Endothelial cell of umbilical vein (primary cell): ENCODE measurements around the gene MIEF1. TPM values are rescaled to one million over a fixed set of nuclear protein-coding genes. Genes with fewer than 3 reads are reported as not detected.

Experiments
- BruUV-seq: library from RNA; stranded (reverse); fragments of 400-500 nt; replicated peaks from 2 replicates; lab custom pipeline; 2021; lab: Mats Ljungman, UMichigan
- CTCF ChIA-PET: fragments of 300-600, 350-600 bp; sonication (Branson Sonifier 250); formaldehyde crosslinking; loops from one replicate; lab custom pipeline; 2021; ENCODE audit warnings: antibody characterized with exemption, inconsistent platforms; lab: Charles Lee
- POLR2A ChIA-PET: fragments of 300-600, 350-600 bp; sonication (Branson Sonifier 250); formaldehyde crosslinking; loops from one replicate; lab custom pipeline; 2021; ENCODE audit warnings: antibody characterized with exemption, inconsistent platforms; lab: Charles Lee
- DNase-seq: peaks from one replicate; pipeline ENCODE4 v3.0.0-alpha.2; 2011; ENCODE audit warnings: low read depth, low spot score
- FAIRE-seq: peaks from 2 replicates; lab custom pipeline; 2011; peaks lifted over from hg19 to GRCh38; lab: Jason Lieb, UNC
- H2AFZ ChIP-seq: 2 replicates; pipeline ENCODE4 v1.6.0; 2012; ENCODE audit warnings: low read depth, low read length, control low read depth, inconsistent platforms
- H3K27ac ChIP-seq: 2 replicates; pipeline ENCODE4 v1.5.1; 2011; ENCODE audit warnings: low read depth, mild to moderate bottlenecking, control low read depth, low read length, moderate library complexity; ENCODE audit not compliant: insufficient read depth
- H3K27me3 ChIP-seq, 2 experiments: 2 replicates each; pipeline versions ENCODE4 v1.6.0 to v1.6.1; 2011; ENCODE audit warnings: low read length in 2 of 2, mixed read lengths in 1 of 2; ENCODE audit not compliant: control insufficient read depth in 2 of 2, insufficient read depth in 2 of 2
- H3K36me3 ChIP-seq, 2 experiments: 2 replicates in 1 of 2; 3 replicates in 1 of 2; pipeline ENCODE4 v1.5.1; 2011; ENCODE audit warnings: low read length in 2 of 2, mild to moderate bottlenecking in 1 of 2, moderate library complexity in 1 of 2; ENCODE audit not compliant: control insufficient read depth in 2 of 2, insufficient read depth in 2 of 2; ENCODE audit errors: extremely low read depth in 1 of 2
- H3K4me1 ChIP-seq: 3 replicates; pipeline ENCODE4 v1.5.1; 2011; ENCODE audit warnings: mild to moderate bottlenecking, low read length; ENCODE audit not compliant: control insufficient read depth, insufficient read depth; ENCODE audit errors: extremely low read depth
- H3K4me2 ChIP-seq: 2 replicates; pipeline ENCODE4 v1.6.1; 2011; ENCODE audit warnings: low read length, control low read depth, mixed read lengths; ENCODE audit not compliant: insufficient read depth
- H3K4me3 ChIP-seq, 3 experiments: fragments of 200-600 bp in 1 of 3; sonication (generic), shearing (Covaris generic) in 1 of 3; replicated peaks in 1 of 3; 2 replicates each; pipeline ENCODE4 v1.5.1; 2011 to 2016; ENCODE audit warnings: control low read depth in 3 of 3, low read length in 3 of 3, mild to moderate bottlenecking in 2 of 3, inconsistent platforms in 1 of 3, low read depth in 1 of 3, moderate library complexity in 1 of 3; ENCODE audit not compliant: insufficient read depth in 1 of 3
- H3K79me2 ChIP-seq: 2 replicates; pipeline ENCODE4 v1.6.0; 2012; ENCODE audit warnings: low read length, inconsistent platforms; ENCODE audit not compliant: control insufficient read depth, insufficient read depth
- H3K9ac ChIP-seq: replicated peaks from 2 replicates; pipeline ENCODE3; 2011; ENCODE audit warnings: low read length, control low read depth; ENCODE audit not compliant: insufficient read depth; ENCODE audit errors: extremely low read depth
- H3K9me1 ChIP-seq: replicated peaks from 3 replicates; pipeline ENCODE4 v1.6.0; 2011; ENCODE audit warnings: mild to moderate bottlenecking, low read length; ENCODE audit not compliant: control insufficient read depth, insufficient read depth; ENCODE audit errors: extremely low read depth
- H3K9me3 ChIP-seq: replicated peaks from 2 replicates; pipeline ENCODE4 v1.5.1; 2012; ENCODE audit warnings: low read length, inconsistent platforms; ENCODE audit not compliant: control insufficient read depth, insufficient read depth
- H4K20me1 ChIP-seq: replicated peaks from 2 replicates; pipeline ENCODE3; 2011; ENCODE audit warnings: mild to moderate bottlenecking, low read length; ENCODE audit not compliant: control insufficient read depth, insufficient read depth; ENCODE audit errors: extremely low read depth
- CTCF ChIP-seq, 2 donors: IDR thresholded peaks; 1 replicate in 1 of 2; 2 replicates in 1 of 2; pipeline ENCODE4 v1.5.1; 2011; ENCODE audit warnings: low read length in 2 of 2, mild to moderate bottlenecking in 2 of 2, moderate library complexity in 2 of 2, control low read depth in 1 of 2, inconsistent platforms in 1 of 2, low read depth in 1 of 2; ENCODE audit not compliant: insufficient read depth in 1 of 2; ENCODE audit errors: extremely low read depth in 1 of 2
- EZH2 ChIP-seq: IDR thresholded peaks from 2 replicates; pipeline ENCODE4 v1.6.1; 2012; ENCODE audit warnings: borderline replicate concordance, low read depth, mild to moderate bottlenecking, moderate library complexity, low read length, inconsistent platforms; ENCODE audit not compliant: severe bottlenecking
- FOS ChIP-seq: IDR thresholded peaks from 2 replicates; pipeline ENCODE4 v1.6.1; 2011; ENCODE audit warnings: mild to moderate bottlenecking, low read length, moderate library complexity, borderline replicate concordance; ENCODE audit not compliant: insufficient read depth
- GATA2 ChIP-seq: IDR thresholded peaks from 2 replicates; pipeline ENCODE4 v1.7.0; 2011; ENCODE audit warnings: low read depth, mild to moderate bottlenecking, moderate library complexity, mixed read lengths, low read length; ENCODE audit not compliant: insufficient read length, insufficient read depth
- MYC ChIP-seq: IDR thresholded peaks from one replicate; pipeline ENCODE4 v1.6.1; 2011; ENCODE audit warnings: mild to moderate bottlenecking, low read depth, low read length
- POLR2A ChIP-seq: IDR thresholded peaks from 2 replicates; pipeline ENCODE4 v1.6.1; 2012; ENCODE audit warnings: low read depth, mild to moderate bottlenecking, control low read depth, low read length
- POLR2AphosphoS5 ChIP-seq: IDR thresholded peaks from 2 replicates; pipeline ENCODE4 v1.6.1; 2012; ENCODE audit warnings: low read depth, mild to moderate bottlenecking, control low read depth, low read length, moderate library complexity; ENCODE audit not compliant: insufficient read depth
- dilution Hi-C: fragments of 300-500 bp; cut with MboI; formaldehyde crosslinking; loops from one replicate; pipeline ENCODE4 v1.15.0; 2019; ENCODE audit warnings: low sequenced_read_pairs; ENCODE audit not compliant: extremely low pct_ligation_motif_present
- intact Hi-C: fragments of 100-400 bp; cut with micrococcal nuclease; formaldehyde crosslinking; loops from one replicate; pipeline ENCODE4 v1.10.0; 2022
- polyA plus RNA-seq, 4 experiments: library from polyadenylated mRNA; depleted of rRNA in 3 of 4; stranded (reverse) in 3 of 4; unstranded in 1 of 4; fragments of >200 nt; gene quantifications; 2 replicates each; pipeline versions ENCODE4 v1.2.1 to v1.2.3, GENCODE V29; 2011 to 2012; ENCODE audit warnings: missing spikeins in 1 of 4
- total RNA-seq: library from RNA; stranded (reverse); gene quantifications from 2 replicates; pipeline ENCODE4 v1.2.3, GENCODE V29; 2021

MIEF1 gene
- total and polyA plus RNA-seq, 2 donors (not counting 3 experiments of a cell fraction or from before 2014, with no cell fraction given), result 14.2 to 31.1 TPM

- no peaks in the 10 kb centered on the region for H3K27me3 ChIP-seq
- no peaks in the 10 kb centered on the region for H3K4me1 ChIP-seq
- H3K27ac ChIP-seq, result no peak overlapping the region
- BruUV-seq, result no TSS peak
- no peaks in the 10 kb centered on the region for H3K79me2 ChIP-seq
- DNase-seq (no peak), FAIRE-seq (no peak)
- no peaks in the 10 kb centered on the region for H3K9me3 ChIP-seq
- dilution Hi-C loops, result no loop called here
- H3K36me3 ChIP-seq, result no peaks in the 10 kb centered on the region
- intact Hi-C loops, result loop anchor here (10.0 kb wide), 1 partner anchor 145 kb away; the partner anchor contains the start of gene SYNGR1
- ChIA-PET CTCF (interaction anchor here (0.5 to 6.7 kb wide), 7 partner anchors 11 to 547 kb away, joined by 3 to 197 read pairs (median 4); partner anchors contain the start of gene RPS19BP1), POLR2A (interaction anchor here (0.8 to 1.2 kb wide), 2 partner anchors 30 to 171 kb away, joined by 3 read pairs; no protein-coding TSS in a partner anchor)
- TF ChIP-seq POLR2A, result no peak
- TF ChIP-seq CTCF (IDR thresholded peaks at IDR 0.05; ENCODE audit: extremely low read depth in 1 of 2, insufficient read depth in 1 of 2, low read depth in 1 of 2, low read length in 2 of 2), result no peak
- no peak for TF ChIP-seq FOS
- no peak for TF ChIP-seq MYC
- TF ChIP-seq EZH2, result no peak
- no peak for TF ChIP-seq POLR2AphosphoS5
- no peak for TF ChIP-seq GATA2
- H3K9ac ChIP-seq, result no peak overlapping the region
- H4K20me1 ChIP-seq, result no peaks in the 10 kb centered on the region
- no peak overlapping the region for H3K4me3 ChIP-seq
- H3K4me2 ChIP-seq, result no peak overlapping the region
- H3K9me1 ChIP-seq, result no peaks in the 10 kb centered on the region
- no peak overlapping the region for H2AFZ ChIP-seq
Observed at GRCh38 chr22:39489094-39490068, 12.7 kb upstream of the MIEF1 start.
